Femur (tissue), 1 donor: ENCODE data around the gene MAPK8IP2.

Experiments
- DNase-seq: peaks from one replicate; pipeline ENCODE4 v3.0.0-alpha.2; 2017

MAPK8IP2 gene

DNA sequence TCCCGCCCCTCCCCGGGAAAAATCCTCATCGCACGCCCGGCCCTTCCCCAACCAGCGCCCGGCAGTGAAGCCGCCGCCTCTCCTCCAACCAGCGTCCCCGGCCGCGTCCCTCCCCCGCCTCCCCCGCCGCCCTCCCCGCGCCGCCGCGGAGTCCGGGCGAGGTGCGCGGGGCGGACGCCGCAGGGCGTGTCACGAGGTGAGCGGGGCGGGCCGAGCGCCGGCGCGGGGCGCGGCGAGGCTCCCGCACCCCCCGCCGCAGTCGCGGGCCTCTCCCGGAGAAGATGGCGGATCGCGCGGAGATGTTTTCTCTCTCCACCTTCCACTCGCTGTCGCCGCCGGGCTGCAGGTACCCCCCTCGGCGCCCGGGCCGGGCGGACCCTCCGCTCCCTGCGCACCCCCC is at the start of gene MAPK8IP2:
Gene MAPK8IP2, plus strand, starts transcription at position 256 of the 400 bp plus-strand sequence. Its CDS starts 26 bp downstream, at position 282.
- DNase-seq = no peak

DNA sequence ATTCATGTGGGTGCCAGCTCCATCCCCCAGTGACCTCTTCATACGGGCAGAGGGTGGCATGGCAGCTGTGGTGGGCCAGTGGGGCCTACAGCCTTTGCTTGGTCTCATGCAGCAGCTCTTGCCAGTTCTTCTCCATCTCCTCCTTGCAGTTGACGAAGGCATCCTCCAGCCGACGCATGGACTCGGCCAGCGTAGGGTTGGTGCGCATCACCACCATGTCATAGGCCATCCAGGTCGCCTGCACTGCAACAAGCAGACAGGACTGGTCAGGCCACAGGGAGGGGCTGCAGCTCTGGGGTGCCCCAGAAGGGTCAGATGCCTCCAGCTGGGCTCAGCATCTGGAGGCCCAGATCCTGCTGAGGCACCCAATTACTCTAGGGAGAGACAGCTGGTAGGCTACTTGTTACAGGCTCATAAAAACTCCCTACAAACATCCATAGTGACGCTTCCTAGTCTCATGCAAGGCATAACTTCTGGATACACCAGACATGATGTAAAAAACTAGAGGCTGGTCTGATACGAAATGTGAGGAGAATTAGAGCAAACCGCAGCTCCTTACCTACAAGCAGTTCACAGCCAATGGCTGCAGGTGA is 49.3 kb upstream of the MAPK8IP2 start:
- no peak for DNase-seq

DNA sequence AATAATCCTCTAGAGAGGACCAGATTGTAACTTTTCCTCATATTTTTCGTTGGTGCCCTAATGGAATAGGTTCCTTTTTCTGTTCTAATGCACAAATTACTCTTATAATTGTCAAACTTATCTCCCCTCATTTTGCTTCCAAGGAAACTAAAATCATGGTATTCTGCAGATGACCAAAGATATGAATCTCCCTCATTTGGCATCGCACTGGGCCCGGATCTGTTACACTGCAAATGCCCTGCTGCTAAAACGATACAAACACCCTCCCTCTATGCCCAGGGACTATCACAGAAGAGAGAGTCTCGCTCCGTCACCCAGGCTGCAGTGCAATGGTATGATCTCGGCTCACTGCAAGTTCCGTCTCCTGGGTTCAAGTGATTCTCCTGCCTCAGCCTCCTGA is 47.3 kb upstream of the MAPK8IP2 start:
- DNase-seq = no peak

DNA sequence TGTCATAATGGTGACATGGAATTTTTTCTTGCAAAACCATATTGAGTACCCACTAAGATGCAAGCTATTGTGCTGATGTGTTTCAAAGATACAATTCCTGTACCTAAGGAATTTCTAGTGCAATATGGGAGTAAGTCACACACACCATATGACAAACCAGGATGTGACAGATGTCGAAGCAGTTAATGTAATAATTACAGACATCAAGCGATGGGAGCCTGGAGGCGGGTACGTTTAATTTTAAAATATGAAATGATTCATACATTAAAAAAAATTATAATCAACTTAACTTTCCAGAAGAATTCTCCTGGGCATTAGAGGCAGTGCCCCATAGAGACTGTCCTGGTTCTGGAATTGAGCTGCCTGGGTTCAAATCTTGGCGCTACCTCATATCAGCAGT is 43.9 kb upstream of the MAPK8IP2 start:
- DNase-seq = no peak

DNA sequence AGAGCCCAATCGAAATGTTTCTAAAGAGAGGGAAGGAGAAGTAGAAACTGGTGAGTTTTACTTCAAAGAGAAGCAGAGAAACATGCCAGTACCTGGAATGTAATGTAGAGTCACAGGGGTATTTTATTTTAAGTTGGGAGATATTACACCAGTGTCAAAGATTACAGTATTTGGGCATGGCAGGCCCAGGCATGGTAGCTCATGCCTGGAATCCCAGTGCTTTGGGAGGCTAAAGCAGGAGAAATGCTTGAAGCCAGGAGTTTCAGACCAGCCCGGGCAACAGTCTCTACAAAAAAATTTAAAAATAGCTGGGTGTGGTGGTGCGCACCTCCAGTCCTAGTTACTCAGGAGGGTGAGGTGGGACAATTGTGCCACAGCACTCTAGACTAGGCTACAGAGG is 40.6 kb upstream of the MAPK8IP2 start:
- DNase-seq = no peak

DNA sequence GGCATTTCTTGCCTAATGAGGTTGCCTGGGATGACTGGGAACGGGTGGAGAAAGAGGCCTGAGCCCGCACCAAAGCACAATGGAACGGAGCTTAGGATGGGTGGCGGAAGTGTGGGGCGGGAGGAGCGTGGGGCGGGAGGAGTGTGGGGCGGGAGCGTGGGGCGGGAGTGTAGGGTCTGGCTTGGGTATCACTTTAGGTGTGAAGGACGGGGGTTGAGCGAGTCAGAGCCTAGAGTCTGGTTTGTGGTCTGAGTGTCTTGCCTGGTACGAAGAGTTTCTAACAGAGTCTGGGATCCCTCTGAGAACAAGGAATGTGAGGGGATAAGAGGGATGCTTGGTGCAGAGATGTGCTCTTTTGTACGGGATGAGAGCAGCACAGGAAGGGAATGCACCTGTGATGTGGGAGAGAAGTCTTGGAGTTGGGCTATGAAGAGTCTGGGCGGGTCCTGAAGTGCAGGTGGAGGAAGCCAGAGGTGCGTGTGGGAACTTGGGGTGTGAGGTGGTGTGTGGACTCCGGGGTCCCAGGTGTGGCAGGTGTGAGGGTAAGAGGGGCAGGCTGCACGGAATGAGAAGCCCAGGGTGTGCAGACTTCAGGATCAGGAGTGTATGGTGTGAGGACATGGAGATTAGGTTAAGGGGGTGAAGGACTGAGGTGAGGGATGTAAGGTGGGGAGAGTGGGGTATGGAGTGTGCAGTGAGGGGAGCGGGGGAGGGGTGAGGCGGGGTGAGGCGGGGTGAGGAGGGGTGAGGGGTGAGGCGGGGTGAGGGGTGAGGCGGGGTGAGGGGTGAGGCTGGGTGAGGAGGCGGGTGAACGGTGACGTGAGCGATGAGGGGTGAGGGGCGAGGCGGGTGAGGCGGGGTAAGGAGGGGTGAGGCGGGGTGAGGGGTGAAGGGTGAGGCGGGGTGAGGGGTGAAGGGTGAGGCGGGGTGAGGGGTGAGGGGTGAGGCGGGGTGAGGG is 38.9 kb upstream of the MAPK8IP2 start:
- no peak for DNase-seq

DNA sequence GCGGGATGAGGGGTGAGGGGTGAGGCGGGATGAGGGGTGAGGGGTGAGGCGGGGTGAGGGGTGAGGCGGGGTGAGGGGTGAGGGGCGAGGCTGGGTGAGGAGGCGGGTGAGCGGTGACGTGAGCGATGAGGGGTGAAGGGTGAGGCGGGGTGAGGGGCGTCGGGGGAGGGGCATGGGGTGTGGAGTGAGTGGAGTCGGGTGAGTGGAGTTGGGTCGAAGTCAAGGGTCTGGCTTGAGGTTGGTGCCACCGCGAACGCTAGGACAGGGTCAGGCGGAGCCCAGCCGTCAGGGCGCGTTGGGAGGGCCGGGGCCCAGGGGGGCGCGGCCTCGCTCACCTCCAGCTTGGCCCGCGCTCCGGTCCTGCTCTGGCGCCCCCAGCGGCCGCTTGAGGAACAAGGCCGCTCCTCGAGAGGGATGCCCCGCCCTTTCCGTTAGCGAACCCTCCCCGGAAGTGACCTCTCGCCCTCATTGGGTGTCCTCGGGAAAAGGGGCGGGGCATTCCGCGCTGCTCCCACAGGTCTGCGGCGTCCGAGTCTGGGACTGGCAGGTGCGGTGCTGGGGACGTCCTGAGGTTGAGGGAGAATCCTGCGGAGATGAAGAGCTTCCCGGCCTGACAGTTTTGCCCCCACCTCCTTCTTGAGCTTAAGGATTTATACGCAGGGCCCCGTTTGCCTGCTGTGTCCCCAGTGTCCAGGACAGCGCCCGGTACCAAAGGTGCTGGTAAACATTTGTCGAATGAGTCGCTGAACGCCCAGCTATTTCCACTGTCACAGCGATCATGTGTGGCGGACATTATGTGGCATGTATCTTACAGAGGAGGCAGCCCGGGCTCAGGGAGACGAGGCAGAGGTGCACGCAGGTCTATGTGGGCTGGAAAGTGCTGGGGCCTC is 37.8 kb upstream of the MAPK8IP2 start, which contains the start of gene SYCE3:
Gene SYCE3, minus strand, starts transcription at position 397 of the 890 bp plus-strand sequence. CDS start 6,514 bp downstream, outside the sequence.
- DNase-seq = peak; percentile 96

DNA sequence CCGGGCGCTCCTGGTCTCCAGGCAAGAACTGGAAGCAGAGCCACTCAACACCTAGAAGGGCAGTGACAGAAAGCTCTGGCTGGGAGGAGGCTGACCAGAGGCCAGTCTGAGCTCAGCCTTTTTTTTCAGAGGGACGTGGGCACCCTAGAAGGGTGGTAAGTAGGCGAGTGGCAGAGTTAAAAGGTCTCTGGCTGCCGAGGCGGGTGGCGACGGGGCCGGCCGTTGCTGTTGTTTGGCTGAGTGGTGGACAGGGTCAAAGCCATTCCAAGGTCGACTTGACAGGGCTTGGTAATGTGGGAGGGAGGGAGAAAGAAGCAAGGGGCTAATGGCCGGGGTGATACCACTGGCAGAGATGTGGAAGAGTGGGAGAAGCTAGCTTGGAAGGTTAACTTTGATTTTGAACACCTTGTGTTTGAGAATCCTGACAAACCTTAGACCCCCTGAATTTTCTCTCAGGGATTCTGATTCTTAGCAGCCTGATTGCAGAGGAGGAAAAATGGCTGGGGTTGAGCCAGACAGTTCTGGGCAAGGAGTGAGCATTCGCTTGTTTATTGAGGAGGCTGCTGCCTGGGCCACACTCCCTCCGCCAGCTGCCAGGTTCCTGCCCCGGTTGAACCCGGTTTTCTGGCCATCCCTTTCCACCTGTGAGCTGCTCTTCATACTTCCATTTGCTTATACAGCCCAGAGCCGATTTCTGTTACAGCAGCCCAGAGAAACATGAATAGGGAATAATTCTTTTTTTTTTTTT is 37.0 kb upstream of the MAPK8IP2 start:
- no peak for DNase-seq

DNA sequence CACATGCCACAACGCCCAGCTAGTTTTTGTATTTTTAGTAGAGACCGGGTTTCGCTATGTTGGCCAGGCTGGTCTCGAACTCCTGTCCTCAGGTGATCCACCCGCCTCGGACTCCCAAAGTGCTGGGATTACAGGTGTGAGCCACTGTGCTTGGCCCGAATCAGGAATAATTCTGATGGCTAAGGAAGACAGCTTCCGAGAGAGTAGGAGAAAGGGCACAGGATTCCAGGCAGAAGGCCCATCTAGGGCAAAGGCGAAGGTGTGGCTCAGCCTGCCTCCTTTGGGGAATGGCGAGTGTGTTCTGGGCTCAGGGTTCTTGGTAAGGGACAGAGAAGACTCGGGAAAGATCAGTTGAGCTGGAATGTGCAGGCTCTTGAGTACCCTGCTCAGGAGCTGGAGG is 36.3 kb upstream of the MAPK8IP2 start:
- DNase-seq = no peak

DNA sequence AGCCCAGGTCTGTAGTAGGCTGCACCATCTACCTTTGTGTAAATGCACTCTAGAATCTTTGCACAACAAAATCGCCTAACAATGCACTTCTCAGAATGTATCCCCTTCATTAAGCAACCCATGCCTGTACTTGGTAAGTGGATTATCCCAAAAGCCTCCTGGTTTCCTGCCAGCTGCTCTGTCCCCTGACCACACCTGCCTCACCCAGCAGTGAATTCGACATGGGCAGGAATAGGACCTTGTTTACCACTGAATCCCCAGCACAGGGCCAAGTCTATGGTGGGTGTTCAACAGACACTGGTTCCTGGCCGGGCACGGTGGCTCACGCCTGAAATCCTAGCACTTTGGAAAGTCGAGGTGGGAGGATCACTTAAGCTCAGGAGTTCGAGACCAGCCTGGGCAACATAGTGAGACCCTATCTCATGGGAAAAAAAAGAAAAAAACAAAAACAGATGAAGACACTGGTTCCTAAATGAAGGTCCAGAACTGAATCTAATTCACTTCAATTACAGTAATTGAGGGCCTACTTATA is 32.8 kb upstream of the MAPK8IP2 start:
- no peak for DNase-seq

DNA sequence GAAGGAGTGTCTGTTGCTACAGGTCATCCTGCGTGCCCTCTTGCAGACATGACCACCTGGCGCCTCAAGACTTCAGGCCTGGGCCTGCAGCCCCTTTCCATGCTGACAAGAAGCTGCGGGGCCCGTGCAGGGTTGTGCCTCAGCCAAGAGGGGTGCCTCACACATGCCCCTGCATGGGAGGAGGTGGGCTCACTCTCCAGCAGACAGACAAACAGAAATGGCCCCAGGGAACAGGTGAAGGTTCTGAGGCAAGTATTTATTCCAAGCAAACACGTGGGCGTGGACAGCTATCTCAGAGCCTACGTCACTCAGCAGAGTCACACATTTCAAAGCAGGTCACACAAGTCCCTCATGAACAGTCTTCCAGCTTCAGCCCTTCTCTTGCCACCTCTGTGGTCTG is 32.0 kb upstream of the MAPK8IP2 start:
- peak; percentile 15 for DNase-seq

DNA sequence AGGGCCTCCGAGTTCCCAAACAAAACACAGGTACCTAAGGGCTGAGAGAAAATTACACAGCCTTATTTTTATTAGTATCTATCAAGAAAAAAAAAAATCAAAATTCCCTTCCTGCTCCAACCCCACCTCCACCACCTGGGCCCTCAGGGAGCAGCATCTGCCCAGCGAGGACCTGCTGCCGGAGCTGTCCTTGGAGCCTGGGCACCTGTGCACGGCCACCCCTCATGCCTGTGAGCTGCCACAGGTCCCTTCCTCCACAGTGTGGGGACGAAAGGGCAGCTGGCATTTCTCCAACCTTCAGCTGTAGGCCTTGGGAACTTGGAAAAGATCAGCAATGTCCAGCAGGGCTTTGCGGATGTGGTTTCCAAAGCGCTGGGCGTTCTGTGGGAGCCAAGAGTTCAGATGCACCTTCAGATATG is 31.5 kb upstream of the MAPK8IP2 start:
- peak; percentile 10 for DNase-seq

DNA sequence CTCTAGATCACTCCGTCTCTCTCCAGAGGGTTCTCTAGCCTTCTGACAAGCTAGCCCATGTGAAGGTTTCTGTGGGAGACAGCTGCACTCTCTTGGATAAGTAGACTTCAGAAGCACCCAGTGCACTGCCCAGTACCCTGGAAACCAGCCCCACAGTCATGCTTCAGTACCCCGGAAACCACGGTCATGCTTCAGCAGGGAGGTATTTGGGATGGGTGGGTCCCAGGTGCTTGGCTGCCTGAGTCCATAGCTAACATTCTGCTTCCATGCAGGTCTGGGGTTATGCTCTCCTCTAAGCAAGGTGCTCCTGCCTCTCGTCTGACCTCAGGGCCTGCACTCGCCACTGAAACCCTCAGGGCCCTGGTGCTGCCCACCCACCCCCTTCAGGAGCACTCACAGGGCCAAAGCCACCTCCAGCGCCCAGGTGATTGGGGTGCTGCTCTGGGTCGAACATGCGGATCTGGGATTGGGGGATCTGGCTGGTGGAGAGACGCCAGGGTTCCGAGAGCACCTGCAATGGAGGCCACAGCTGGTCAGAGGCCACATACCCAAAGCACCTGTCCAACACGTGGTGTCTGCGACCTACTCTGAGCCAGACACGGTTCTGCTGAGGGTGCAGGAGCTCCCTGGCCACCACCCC is 30.6 kb upstream of the MAPK8IP2 start:
- DNase-seq = no peak

DNA sequence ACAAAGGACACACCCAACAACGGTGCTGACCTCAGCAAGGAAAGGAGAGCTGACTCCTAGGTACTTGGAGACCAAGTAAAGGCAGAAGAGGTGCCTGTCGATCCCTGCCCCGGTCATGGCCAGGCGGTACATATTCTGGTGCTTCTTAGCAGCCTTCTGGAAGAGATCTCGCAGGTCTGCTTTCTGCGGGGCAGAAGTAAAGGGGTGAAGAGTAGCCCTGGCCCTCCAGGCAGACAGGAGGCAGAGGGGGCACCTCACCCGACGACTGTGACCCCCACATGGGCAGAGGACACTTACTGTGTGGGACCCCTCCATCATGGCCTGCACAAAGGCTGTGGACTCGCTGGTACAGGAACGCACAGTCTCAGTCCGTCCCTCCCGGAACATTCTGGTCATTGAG is 29.7 kb upstream of the MAPK8IP2 start:
- DNase-seq = no peak

DNA sequence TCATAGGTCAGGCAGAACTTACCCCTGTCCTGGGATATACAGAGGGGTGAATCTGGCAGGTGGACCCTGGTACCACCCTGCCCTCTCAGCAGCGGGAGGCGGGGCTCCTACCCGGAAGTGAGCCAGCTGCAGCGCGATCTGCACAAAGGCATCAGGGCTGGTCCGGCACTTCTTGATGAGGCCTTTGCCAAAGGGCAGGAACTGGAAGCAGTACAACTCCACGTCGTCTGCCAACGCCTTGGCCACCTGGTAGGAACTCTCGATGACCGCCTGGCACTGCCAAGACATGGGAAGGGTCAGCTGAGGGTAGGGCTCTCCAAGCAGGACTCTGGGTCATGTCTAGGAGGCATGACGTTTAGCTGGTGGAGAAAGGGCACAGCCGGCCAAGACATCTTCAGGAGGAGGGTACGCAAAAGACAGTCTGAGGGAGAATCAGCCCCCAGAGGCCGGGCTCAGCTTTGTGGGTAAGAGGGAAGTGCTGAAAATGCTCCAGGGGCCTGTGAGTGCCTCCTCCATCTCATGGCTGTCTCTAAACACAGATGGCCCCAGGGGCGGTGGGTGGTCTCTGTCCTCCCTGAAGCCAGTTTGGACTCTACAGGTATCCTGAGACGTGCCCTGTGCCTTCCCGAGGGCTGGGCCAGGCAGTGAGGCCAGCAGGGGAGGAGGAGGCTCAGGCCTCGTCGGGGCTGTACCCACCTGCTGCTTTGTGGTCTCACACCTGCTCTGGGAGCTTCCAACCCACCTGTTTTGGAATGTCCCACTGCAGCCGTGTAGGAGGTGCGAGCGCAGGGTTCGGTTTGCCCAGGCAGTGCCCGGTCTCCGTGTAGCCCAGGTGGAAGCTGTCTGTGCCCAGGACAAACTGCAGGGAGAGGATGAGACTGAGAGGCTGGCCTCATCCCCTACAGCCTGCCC is 29.1 kb upstream of the MAPK8IP2 start:
- DNase-seq = no peak

DNA sequence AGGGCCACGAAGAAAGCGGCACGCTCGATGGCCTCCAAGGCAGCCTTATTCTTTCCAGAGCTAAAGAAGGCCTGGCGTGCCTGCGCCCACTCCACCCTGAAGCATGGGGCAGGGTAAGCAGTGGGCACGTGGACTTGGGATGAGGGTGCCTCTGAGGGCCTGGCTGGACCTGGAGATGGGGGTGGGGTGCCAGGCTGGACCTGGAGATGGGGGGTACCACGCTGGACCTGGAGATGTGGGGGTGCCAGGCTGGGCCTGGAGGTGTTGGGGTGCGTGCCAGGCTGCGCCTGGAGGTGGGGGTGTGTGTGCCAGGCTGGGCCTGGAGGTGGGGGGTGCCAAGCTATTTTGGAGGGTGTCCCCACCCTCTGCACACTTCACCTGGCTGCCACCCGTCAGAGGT is 27.6 kb upstream of the MAPK8IP2 start:
- no peak for DNase-seq

DNA sequence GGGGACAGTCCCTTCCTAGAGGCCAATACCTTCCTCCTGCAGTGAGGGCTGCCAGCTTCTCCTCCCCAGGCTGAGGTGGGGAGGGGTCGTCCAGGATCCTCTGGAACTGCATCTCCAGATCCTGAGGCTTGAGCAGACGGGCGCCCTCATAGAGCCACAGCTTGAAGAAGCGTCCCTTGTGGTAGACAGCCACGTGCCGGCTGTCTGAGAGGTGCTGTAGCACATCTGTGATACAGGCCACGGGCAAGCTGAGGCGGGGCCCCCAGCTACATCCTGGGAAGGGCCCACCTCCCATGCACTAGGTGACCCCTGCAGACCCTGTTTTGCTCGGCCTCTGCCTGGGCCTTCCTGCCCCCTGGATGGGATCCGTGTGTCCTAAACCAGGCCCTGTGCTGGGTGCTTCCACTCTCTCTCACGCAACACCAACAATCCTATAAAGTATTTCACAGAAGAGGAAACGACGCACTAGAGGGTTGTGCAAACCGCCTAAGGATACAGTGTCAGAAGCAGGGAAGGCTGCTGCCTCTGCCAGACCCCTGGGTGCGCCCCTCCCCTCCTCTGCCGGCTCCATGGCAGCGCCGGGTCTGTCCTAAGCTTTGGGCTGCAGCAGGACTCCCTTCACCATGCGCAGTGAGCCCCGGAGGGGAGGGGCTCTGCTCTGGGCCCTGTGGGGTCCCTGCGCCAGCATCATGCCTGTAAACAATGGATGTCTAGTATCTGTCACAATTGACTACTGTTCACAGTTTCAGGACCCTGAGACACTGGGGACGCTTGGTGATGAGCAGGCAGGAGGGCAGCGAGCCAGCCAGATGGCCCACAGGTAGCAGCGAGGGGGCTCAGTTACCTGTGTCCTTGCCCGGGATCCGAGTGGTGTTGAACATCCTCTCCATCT is 26.9 kb upstream of the MAPK8IP2 start:
- DNase-seq = no peak

DNA sequence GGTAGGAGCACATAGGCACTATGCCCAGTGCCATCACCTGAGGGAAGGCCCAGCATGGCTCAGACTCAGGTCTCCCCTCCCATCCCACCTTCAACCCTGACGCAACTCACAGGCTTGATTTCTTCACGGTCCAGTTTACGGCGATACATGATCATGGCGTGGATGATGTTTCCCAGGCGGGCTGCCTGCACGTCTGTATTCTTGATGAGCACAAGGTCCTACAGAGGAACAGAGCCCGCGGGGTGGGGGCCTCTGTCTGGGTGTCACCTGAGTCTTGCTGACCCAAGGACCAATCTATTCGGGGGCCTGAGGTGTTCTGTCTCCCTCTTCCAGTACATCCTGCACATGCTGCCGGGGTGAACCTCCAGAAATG is 26.2 kb upstream of the MAPK8IP2 start:
- no peak for DNase-seq

DNA sequence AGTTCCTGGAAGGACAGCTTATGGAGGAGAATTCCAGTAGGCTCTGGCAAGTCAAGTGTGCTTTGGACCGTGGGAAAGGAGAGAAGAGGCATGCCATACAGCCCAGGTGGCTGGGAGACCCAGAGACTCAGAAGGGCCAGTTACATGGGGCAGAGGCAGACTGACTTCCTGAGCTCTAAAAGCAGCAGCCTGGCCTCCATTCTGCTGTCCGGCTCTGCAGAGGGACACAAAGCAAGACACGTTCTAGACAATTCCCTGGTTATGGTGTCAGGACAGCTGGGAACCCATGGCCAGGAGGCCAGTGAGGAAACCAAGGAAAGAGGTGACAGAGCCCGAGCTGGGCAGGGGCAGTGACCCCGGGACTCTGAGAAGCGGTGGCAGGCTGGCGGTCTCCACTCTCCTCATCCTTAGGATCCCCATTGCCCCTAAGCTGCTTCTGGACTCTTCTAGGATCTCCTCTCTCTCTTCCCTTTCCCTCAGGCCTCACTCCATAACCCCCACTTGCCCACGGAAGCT is 25.1 kb upstream of the MAPK8IP2 start:
- no peak for DNase-seq
